ENCODE measurements around the gene DYSF. TPM values are rescaled to one million over a fixed set of nuclear protein-coding genes. Genes with fewer than 3 reads are reported as not detected.

Gene DYSF
- polyA plus RNA-seq, 1 donor from 2014 or later: 0.34 TPM

DNA sequence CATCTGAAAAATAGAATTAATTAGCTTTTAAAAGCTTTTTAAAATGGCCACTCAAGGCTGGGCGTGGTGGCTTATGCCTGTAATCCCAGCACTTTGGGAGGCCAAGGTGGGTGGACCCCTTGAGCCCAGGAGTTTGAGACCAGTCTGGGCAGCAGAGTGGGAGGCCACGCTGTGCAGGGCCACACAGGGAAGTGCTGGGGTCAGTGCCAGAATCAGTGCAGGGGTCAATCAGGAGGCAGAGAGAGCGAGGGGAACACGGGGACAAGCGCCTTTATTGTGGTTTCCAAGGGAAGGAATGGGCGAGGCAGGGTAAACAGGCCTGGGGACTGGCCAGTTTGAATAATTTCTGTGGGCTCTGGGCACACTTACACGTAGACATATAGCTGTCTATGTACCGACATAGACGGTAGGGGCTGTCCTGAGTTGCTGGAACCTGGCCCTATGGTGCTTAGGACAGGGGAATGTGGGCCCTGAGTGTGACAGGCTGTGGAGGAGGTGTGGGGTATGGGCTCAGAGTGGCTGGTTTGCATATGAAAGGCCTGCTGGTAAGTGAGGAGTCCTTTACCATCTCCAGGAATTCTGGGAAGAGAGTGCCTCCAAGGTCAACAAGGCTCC, 42.9 kb downstream of the DYSF start:
- Mint-ChIP-seq H3K27me3 (peaks cover 2% of the 10 kb centered on the region), H3K4me3 (no peak overlapping the region), H3K4me1 (no peaks in the 10 kb centered on the region), H3K36me3 (no peaks in the 10 kb centered on the region), H3K27ac (no peak overlapping the region), H3K9me3 (peaks cover 0 to 3% (median 0%) of the 10 kb centered on the region in 3 donors)

DNA sequence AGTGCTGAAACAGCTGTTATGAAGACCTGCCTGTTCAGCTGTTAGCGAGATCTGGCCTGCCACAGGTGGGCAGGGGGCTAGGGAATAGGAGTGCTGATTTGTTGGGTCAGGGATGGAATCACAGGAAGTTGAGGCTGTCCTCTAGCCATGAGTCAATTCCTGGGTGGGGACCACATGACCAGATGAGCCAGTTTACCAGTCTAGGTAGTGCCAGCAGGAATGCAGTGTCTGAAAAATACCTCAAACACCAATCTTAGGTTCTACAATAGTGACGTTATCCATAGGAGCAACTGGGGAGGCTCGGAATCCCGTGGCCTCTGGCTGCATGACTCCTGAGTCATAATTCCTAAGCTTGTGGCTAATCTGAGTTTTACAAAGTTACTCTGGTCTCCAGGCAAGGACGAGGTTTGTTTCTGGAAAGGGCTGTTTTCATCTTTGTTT, 44.9 kb downstream of the DYSF start:
- no peak overlapping the region for H3K4me3 Mint-ChIP-seq
- no peaks in the 10 kb centered on the region for H3K4me1 Mint-ChIP-seq
- H3K9me3 Mint-ChIP-seq: no peaks in the 10 kb centered on the region
- H3K27me3 Mint-ChIP-seq: peaks cover 2% of the 10 kb centered on the region
- no peaks in the 10 kb centered on the region for H3K36me3 Mint-ChIP-seq
- no peak overlapping the region for H3K27ac Mint-ChIP-seq

DNA sequence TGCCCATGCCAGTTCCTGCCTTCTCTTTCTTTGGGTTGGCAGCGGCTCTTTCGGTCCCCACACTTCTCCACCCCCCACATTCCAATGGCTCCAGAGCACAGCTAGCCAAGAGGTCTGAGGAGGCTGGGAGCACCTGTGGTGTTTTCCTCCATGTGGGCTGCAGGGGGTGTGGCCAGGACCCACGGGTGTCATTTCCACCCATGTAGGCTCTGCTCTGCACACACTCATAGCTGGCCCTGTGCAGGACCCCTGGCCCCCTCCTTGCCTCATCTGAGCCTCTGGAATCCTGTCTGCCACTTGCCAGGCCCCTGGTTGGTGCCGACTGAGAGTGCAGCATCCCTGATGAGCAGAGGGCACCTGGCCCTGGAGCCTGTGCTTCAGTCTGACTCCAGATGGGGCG, 46.3 kb downstream of the DYSF start:
- Mint-ChIP-seq H3K4me3 (no peak overlapping the region), H3K27me3 (peaks cover 1% of the 10 kb centered on the region), H3K27ac (no peak overlapping the region), H3K4me1 (no peaks in the 10 kb centered on the region), H3K9me3 (no peaks in the 10 kb centered on the region), H3K36me3 (no peaks in the 10 kb centered on the region)

DNA sequence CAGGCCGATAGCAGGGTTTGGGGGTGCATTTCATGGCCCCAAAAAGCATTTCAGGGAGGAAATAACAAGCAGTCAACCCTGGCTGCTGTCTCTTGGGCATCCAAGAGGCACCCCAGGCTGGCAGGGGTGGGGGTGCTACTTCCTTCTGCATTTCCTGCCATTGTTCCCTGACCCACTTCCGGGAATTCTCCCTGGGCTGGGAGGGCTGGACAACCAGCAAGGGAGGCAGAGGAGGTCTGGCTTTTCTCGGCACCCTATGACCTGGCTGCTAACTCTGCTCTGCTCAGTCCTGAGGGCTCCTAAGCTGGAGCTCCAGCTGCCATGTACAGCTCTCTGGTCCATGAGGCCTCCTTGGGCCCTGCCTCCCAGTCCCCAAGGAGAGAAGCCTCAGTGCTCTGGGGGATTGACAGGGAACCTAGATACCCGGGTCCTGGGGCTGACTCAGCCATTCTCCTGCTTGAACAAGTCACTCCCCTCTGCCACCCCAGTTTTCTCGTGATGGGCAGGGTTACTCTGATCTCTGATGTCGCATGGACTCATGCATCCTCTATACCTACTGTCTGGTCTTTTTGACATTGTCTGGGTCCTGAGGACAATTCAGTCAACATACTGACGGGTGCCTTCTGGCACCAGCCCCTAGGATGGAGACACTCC, 47.2 kb downstream of the DYSF start:
- Mint-ChIP-seq H3K36me3 (no peaks in the 10 kb centered on the region), H3K4me3 (no peak overlapping the region), H3K9me3 (no peaks in the 10 kb centered on the region), H3K4me1 (no peaks in the 10 kb centered on the region), H3K27me3 (peaks cover 4% of the 10 kb centered on the region), H3K27ac (no peak overlapping the region)

DNA sequence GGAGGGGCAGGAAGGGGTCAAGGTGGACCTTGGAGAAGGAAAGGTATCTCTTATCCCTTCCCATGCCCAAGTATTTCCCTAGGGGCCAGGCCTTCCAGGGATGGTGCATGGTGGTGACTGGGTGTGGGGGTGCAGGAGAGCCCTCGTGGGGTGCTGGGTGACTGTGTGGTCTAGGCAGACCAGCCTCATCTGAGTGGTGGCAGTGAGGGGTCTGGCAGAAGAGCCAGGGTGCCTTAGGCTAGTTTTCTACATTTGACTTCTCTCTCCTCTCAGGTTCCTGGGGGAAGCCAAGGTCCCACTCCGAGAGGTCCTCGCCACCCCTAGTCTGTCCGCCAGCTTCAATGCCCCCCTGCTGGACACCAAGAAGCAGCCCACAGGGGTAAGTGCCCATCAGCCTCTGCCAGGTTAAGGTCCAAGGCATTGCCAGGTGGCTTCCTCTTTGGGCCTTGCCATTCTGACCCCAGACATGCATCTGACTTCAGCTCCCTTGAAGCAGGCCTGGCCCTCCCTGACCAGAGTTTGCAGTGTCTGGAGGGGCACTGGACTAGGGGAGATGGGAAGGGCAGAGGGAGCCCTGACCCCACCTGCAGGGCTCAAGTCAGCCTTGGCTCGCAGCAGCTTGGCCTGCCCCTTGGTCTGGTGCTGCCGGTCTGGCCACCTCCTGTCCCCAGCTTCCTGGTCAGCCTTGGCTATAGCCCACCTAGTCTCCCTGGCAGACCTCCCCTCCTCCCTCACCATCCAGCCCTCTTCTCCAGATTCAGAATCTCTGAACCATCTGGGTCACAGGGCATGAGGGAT, 49.8 kb downstream of the DYSF start:
- Mint-ChIP-seq H3K9me3 (no peaks in the 10 kb centered on the region), H3K27ac (peak overlapping the region in 1 of 3 donors; percentile 73), H3K4me3 (peak overlapping the region in 1 of 4 donors; percentile 3), H3K27me3 (peaks cover 8% of the 10 kb centered on the region), H3K4me1 (no peaks in the 10 kb centered on the region), H3K36me3 (no peaks in the 10 kb centered on the region)

DNA sequence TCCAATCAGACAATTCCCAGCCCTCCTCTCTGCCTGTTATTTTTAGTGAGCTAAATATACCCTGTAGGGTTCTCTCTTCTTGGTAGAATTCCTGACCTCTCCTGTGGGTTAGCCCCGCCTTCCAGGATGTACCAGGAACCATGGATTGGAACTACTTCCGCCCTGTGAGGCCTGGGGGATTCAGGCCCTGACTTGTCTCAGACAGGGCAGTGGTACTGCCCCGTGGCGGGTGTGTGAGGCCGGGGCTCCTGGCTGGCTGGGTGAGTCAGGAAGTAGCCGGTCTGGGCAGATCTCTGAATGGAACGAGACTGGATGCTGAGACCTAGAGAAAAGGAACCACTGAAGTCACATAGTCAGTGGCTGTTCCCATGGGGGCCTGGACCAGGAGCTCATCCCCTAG, 50.5 kb downstream of the DYSF start:
- no peaks in the 10 kb centered on the region for H3K4me1 Mint-ChIP-seq
- H3K27me3 Mint-ChIP-seq: peaks cover 8% of the 10 kb centered on the region
- no peaks in the 10 kb centered on the region for H3K9me3 Mint-ChIP-seq
- H3K4me3 Mint-ChIP-seq: no peak overlapping the region
- H3K36me3 Mint-ChIP-seq: no peaks in the 10 kb centered on the region
- no peak overlapping the region for H3K27ac Mint-ChIP-seq

DNA sequence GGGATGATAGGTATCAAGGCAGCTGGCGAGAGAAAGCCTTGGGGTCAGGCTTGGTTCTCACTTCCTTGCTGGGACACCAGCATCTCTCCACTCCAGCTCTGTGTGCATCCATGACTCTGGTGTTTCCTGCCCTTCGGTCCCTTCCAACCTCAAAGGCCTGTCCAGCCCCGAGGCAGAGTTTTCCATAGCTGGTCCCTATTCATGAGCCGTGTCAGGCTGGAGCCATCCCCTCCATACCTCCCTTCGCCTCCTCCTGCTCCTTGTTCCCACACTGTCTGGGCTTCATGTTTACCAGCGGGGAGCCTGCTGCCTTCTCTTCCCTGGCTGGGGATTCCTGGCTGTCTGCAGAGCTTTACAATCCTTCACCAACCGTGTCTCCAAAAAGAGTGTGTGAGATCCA, 51.2 kb downstream of the DYSF start:
- no peaks in the 10 kb centered on the region for H3K4me1 Mint-ChIP-seq
- H3K27ac Mint-ChIP-seq: no peak overlapping the region
- peaks cover 8% of the 10 kb centered on the region for H3K27me3 Mint-ChIP-seq
- no peaks in the 10 kb centered on the region for H3K9me3 Mint-ChIP-seq
- no peak overlapping the region for H3K4me3 Mint-ChIP-seq
- H3K36me3 Mint-ChIP-seq: no peaks in the 10 kb centered on the region

DNA sequence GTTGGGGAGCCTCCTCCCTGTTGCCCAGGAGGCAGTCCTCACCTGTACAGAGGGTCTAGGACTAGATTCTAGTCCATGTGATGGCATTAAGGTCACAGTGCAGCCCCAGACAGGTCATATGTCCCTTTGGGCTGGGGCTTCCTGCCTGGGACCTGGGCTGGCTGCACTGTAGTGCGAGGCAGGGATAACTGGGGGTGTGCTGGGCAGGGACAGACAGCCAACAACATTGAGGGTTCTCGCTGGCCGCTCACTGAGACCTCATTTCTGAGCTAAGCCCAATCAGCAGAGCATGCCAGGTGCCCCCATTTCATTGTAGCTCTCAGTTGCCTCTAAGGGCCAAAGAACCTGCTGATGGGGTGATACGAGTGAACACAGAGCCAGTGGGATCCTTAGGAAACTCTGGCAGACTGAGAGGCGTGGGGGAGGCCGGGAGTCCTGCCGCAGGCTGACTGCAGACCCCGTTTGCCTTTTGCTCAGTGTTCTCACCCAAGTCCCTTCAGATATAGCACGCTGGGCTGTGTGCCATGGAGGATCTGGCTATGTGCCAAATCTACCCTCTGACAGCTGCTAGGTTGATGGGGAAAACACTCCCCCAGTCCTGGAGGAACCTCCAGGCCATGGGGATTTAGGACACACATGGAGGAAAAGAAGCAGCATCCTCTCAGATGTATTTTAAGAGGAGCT, 51.9 kb downstream of the DYSF start:
- peak overlapping the region in 1 of 3 donors; percentile 4 for H3K27ac Mint-ChIP-seq
- H3K4me1 Mint-ChIP-seq: peaks cover 0 to 2% (median 0%) of the 10 kb centered on the region in 3 donors
- H3K9me3 Mint-ChIP-seq: no peaks in the 10 kb centered on the region
- no peaks in the 10 kb centered on the region for H3K36me3 Mint-ChIP-seq
- peaks cover 10% of the 10 kb centered on the region for H3K27me3 Mint-ChIP-seq
- H3K4me3 Mint-ChIP-seq: no peak overlapping the region

DNA sequence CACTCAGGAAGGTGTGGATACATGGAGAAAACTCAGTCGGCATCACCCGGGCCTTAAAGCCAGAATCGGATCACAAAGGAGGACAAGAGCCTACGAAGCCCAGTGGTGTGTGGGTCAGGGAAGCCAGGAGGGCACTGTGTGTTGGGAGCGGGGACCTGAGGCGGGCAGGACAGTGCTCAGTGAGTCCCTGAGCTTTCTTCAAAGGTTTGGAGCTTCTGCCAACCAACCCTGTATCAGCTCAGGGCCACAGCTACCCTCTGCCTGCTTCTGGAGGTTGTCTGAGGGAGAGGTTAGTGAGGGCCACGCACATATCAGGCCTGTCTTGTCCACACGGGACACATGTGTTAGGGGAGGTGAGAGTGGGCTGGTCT, 52.4 kb downstream of the DYSF start:
- Mint-ChIP-seq H3K36me3 (no peaks in the 10 kb centered on the region), H3K4me1 (peaks cover 0 to 2% (median 0%) of the 10 kb centered on the region in 3 donors), H3K27me3 (peaks cover 11% of the 10 kb centered on the region), H3K27ac (peak overlapping the region in 1 of 3 donors; percentile 4), H3K4me3 (no peak overlapping the region), H3K9me3 (no peaks in the 10 kb centered on the region)

DNA sequence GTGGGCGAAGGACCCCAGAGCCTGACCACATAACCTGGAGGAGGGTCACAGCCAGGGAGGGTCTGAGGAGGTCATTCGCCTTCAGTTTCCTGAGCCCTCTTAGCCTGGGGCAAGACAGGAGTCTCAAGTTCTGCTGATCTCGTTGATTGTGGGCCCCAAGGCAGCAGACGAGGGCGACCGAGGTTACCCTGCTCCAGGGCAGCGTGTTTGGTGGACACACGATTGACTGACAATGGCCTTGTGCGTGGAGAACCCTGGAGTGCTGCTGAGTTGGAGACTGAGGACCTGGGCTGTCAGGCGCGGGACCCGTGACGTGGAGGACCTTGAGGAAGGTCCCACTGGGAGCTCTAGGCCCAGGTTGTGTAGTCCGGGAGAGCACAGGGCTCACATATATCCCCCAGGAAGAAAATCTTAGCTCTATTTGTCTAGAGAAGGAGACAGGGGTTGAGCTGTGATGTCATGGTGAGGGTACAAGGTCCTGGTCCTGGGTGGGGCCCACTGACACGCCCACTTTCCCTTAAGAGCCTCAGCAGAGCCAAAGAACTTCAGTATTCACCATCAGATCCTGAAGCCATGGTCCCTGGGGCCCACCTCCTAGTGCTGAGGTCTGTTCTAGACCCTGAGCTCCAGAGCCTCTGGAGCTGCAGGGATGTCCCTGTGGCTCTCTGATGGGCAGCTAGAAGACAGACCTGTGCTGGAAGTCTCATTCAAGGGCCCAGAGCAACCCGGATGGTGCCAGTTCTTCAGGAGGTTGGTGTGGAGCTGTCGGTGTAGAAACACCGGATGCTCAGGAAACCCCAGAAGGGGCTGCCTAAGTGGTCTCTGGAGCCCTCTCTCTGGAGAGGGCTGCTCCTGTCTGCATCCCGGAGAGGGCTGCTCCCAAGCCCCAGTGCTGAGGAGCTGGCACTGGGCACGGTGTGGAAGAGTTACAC, 53.1 kb downstream of the DYSF start:
- no peak overlapping the region for H3K27ac Mint-ChIP-seq
- peaks cover 15% of the 10 kb centered on the region for H3K27me3 Mint-ChIP-seq
- H3K9me3 Mint-ChIP-seq: no peaks in the 10 kb centered on the region
- H3K4me3 Mint-ChIP-seq: no peak overlapping the region
- no peaks in the 10 kb centered on the region for H3K36me3 Mint-ChIP-seq
- H3K4me1 Mint-ChIP-seq: peaks cover 0 to 2% (median 0%) of the 10 kb centered on the region in 3 donors

DNA sequence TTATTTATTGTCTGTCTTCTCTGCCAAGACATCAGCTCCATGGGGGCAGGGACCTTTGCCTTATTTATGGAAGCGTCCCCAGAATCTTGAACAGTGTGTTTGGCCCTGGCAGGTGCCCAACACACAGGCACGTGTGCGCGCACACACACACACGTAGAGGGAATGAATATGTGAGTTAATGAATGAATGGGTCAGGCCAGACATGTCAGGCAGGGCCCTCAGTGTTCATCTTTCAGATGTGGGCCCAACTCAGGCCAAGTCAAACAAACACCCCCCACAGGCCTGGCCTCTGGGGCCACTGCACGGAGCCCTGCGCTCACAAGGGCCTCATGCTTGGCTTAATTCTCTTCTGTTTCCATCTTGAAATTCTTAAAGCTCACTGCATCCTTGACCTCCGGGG, 54.1 kb downstream of the DYSF start:
- H3K36me3 Mint-ChIP-seq: no peaks in the 10 kb centered on the region
- H3K27ac Mint-ChIP-seq: no peak overlapping the region
- H3K9me3 Mint-ChIP-seq: no peaks in the 10 kb centered on the region
- H3K27me3 Mint-ChIP-seq: peaks cover 15% of the 10 kb centered on the region
- H3K4me1 Mint-ChIP-seq: peaks cover 0 to 2% (median 0%) of the 10 kb centered on the region in 3 donors
- no peak overlapping the region for H3K4me3 Mint-ChIP-seq

DNA sequence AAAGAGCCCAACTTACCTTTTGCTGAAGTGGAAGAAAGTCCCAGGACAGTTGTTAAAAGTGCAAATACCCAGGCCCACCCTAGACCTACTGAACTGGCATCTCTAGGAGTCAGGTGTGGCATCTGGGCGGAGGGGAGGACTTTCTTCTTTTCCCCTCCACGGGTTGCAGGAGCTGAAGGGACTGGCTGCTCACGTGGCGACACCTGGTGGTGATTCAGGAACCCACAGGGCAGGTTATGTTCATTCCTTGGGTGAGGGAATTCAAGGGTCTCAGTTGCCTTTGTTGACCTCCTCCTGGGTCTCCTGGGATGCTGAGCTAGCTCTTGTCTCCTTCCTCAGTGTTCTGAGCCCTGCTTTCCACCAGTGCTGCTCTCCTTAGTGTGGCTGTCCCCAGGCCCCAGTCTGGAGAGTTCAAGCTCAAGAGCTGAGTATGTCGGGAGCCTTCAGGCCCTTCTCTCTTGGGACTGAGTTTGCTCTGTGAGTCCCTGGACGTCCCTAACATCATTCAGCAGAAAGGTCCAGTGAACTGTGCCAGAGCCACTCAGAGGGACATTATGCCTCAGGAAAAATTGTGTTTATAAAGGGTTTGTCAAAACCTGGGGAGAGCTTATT, 56.9 kb downstream of the DYSF start:
- peaks cover 0 to 2% (median 0%) of the 10 kb centered on the region in 3 donors for H3K4me1 Mint-ChIP-seq
- peak overlapping the region in 1 of 3 donors; percentile 19 for H3K27ac Mint-ChIP-seq
- peaks cover 13% of the 10 kb centered on the region for H3K27me3 Mint-ChIP-seq
- no peaks in the 10 kb centered on the region for H3K9me3 Mint-ChIP-seq
- no peaks in the 10 kb centered on the region for H3K36me3 Mint-ChIP-seq
- no peak overlapping the region for H3K4me3 Mint-ChIP-seq

DNA sequence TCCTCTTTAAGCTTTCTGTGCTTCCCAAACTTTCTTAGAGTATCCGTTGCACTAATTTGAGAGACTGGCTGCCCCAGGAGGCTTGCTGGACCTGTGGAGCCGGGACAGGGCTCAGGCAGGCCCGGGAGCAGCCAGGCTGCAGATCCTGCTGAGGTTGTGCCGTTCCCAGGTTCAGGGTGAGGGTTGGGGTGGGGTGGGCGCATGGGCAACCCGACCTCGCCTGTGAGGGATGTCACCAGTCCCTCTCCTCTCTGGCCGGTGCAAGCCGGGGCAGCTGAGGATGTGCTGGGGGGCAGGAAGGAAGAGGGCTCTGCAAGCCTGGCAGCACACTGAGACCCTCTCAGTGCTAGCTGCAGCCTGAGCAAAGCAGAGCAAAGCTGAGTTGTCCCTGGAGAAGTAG, 57.6 kb downstream of the DYSF start:
- H3K36me3 Mint-ChIP-seq: no peaks in the 10 kb centered on the region
- H3K27ac Mint-ChIP-seq: no peak overlapping the region
- H3K4me1 Mint-ChIP-seq: peaks cover 0 to 2% (median 0%) of the 10 kb centered on the region in 3 donors
- H3K27me3 Mint-ChIP-seq: peaks cover 12% of the 10 kb centered on the region
- H3K4me3 Mint-ChIP-seq: no peak overlapping the region
- H3K9me3 Mint-ChIP-seq: no peaks in the 10 kb centered on the region

DNA sequence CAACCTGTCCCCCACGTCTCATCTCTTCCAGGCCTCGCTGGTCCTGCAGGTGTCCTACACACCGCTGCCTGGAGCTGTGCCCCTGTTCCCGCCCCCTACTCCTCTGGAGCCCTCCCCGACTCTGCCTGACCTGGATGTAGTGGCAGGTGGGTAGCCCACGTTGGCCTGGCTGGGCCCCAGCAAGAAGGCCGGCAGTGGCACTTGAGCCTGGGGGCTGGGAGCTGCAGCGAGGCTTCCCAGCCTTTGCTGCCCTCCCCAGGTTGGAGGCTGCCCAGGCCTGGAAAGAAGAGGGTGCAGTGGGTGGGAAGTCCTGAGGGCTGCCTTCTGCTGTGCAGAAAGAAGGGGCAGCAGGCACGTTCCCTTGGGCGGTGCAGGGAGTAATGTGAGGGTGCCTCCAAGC, 58.4 kb downstream of the DYSF start:
- no peak overlapping the region for H3K4me3 Mint-ChIP-seq
- H3K27ac Mint-ChIP-seq: no peak overlapping the region
- H3K36me3 Mint-ChIP-seq: no peaks in the 10 kb centered on the region
- H3K9me3 Mint-ChIP-seq: no peaks in the 10 kb centered on the region
- H3K27me3 Mint-ChIP-seq: peaks cover 12% of the 10 kb centered on the region
- peaks cover 0 to 2% (median 0%) of the 10 kb centered on the region in 3 donors for H3K4me1 Mint-ChIP-seq
